ENCODE data around the gene TUT7.

GRCh38 chr9:86282979-86283535 is 71.2 kb downstream of the TUT7 start:
- TF ChIP-seq ZNF274 (IDR thresholded peaks at IDR 0.05; ENCODE audit: low read depth, low read length) = no peak
- no peak for TF ChIP-seq SUZ12 (IDR thresholded peaks at IDR 0.05; ENCODE audit: extremely low read depth, insufficient read depth, insufficient read length)
